GM12878 (cell line): ENCODE results near the gene MCUB. TPM values are rescaled to one million over a fixed set of nuclear protein-coding genes. Genes with fewer than 3 reads are reported as not detected.

ENCODE experiments used
- ATAC-seq: fragments of 200-7000 bp; cut with Tn5 transposase; 3 replicates; pipeline ENCODE4 v1.9.1; 2020; ENCODE audit warnings: mild to moderate bottlenecking, moderate library complexity
- BruUV-seq: library from RNA; stranded (reverse); fragments of 400-500 nt; replicated peaks from 2 replicates; lab custom pipeline; 2021; lab: Mats Ljungman, UMichigan
- CTCF ChIA-PET: fragments of 300-600 bp; sonication (Branson Sonifier 250); formaldehyde crosslinking; extraction: SDS; loops from one replicate; lab custom pipeline; 2021; ENCODE audit warnings: inconsistent platforms; lab: Yijun Ruan, JAX
- POLR2A ChIA-PET: fragments of 350-600 bp; formaldehyde crosslinking; extraction: SDS; loops from one replicate; lab custom pipeline; 2021; ENCODE audit warnings: inconsistent platforms; lab: Charles Lee
- RAD21 ChIA-PET: fragments of 300-600 bp; sonication (Branson Sonifier 250); formaldehyde crosslinking; loops from one replicate; lab custom pipeline; 2023; ENCODE audit warnings: antibody characterized with exemption; ENCODE audit not compliant: unreplicated experiment; lab: Charles Lee
- SMC1A ChIA-PET: fragments of 300-600 bp; sonication (Branson Sonifier 250); formaldehyde crosslinking; loops from one replicate; lab custom pipeline; 2023; ENCODE audit not compliant: unreplicated experiment, uncharacterized antibody; lab: Charles Lee
- DNase-seq: peaks from one replicate; pipeline ENCODE4 v3.0.0-alpha.2; 2011; ENCODE audit warnings: low read depth, low spot score
- FAIRE-seq: peaks from 3 replicates; lab custom pipeline; 2011; peaks lifted over from hg19 to GRCh38; lab: Jason Lieb, UNC
- H2AFZ ChIP-seq: 2 replicates; pipeline ENCODE4 v1.6.0; 2011; ENCODE audit warnings: low read depth, low read length, control low read depth; ENCODE audit not compliant: control insufficient read depth
- H3K27ac ChIP-seq: 2 replicates; pipeline ENCODE4 v1.5.1; 2011; ENCODE audit warnings: control low read depth; ENCODE audit not compliant: control insufficient read depth, insufficient read depth
- H3K27me3 ChIP-seq, 2 experiments: replicated peaks in 1 of 2; 2 replicates each; pipeline versions ENCODE4 v1.6.0 to v1.6.1; 2011; ENCODE audit warnings: low read length in 1 of 2; ENCODE audit not compliant: control insufficient read depth in 2 of 2, insufficient read depth in 2 of 2
- H3K36me3 ChIP-seq, 2 experiments: 2 replicates each; pipeline ENCODE4 v1.5.1; 2011; ENCODE audit warnings: low read length in 1 of 2; ENCODE audit not compliant: control insufficient read depth in 2 of 2, insufficient read depth in 2 of 2
- H3K4me1 ChIP-seq: 2 replicates; pipeline ENCODE4 v1.6.1; 2011; ENCODE audit warnings: mild to moderate bottlenecking, low read length, moderate library complexity, mixed read lengths; ENCODE audit not compliant: control insufficient read depth, insufficient read depth
- H3K4me2 ChIP-seq: 2 replicates; pipeline ENCODE4 v1.6.0; 2011; ENCODE audit warnings: control low read depth; ENCODE audit not compliant: control insufficient read depth, insufficient read depth
- H3K4me3 ChIP-seq: fragments of 200-600 bp; sonication (generic); 2 replicates; pipeline ENCODE4 v1.5.1; 2016
- H3K79me2 ChIP-seq: 2 replicates; pipeline ENCODE4 v1.6.0; 2011; ENCODE audit warnings: low read length; ENCODE audit not compliant: control insufficient read depth, insufficient read depth
- H3K9ac ChIP-seq: 2 replicates; pipeline ENCODE4 v1.8.0; 2011; ENCODE audit warnings: low read length, control low read depth, mixed read lengths; ENCODE audit not compliant: control insufficient read depth, insufficient read depth
- H3K9me3 ChIP-seq: replicated peaks from 3 replicates; pipeline ENCODE4 v1.5.1; 2011; ENCODE audit warnings: mild to moderate bottlenecking, low read length; ENCODE audit not compliant: control insufficient read depth, insufficient read depth
- H4K20me1 ChIP-seq: 2 replicates; pipeline ENCODE4 v1.6.0; 2011; ENCODE audit not compliant: control insufficient read depth, insufficient read depth
- GATAD2B ChIP-seq: fragments of 450-650 bp; conservative IDR thresholded peaks from 2 replicates; pipeline ENCODE4 v1.6.1; 2017; ENCODE audit warnings: low read depth, mild to moderate bottlenecking, moderate library complexity
- MAX ChIP-seq: IDR thresholded peaks from 2 replicates; pipeline ENCODE4 v1.6.1; 2012; ENCODE audit warnings: low read depth, low read length, improper control_type of control experiment
- MXI1 ChIP-seq: fragments of 150-350 bp; IDR thresholded peaks from 2 replicates; pipeline ENCODE4 v1.6.1; 2011; ENCODE audit warnings: low read depth, mild to moderate bottlenecking, inconsistent platforms, low read length, improper control_type of control experiment
- NR2C2 ChIP-seq: IDR thresholded peaks from 2 replicates; pipeline ENCODE4 v1.6.1; 2011; ENCODE audit warnings: borderline replicate concordance, low read depth; ENCODE audit not compliant: control insufficient read depth, insufficient read length
- PRDM15 ChIP-seq: fragments of 450-650 bp; formaldehyde crosslinking; IDR thresholded peaks from 2 replicates; pipeline ENCODE4 v1.4.0; 2020; ENCODE audit warnings: mild to moderate bottlenecking, moderate library complexity
- REST ChIP-seq: IDR thresholded peaks from 2 replicates; pipeline ENCODE4 v1.6.1; 2012; ENCODE audit warnings: mild to moderate bottlenecking, low read depth, low read length
- SPI1 ChIP-seq: IDR thresholded peaks from 2 replicates; pipeline ENCODE4 v1.6.1; 2011; ENCODE audit warnings: low read depth, mild to moderate bottlenecking, low read length, moderate library complexity, borderline replicate concordance; ENCODE audit not compliant: insufficient read depth
- WGBS: methylation state at CpG from one replicate; pipeline ENCODE4 v1.1.6; 2016; ENCODE audit warnings: low lambda C conversion rate; ENCODE audit not compliant: insufficient replicate concordance, insufficient coverage; ENCODE audit errors: missing lambda C conversion rate; 5-methylcytosine and 5-hydroxymethylcytosine counted together
- in situ Hi-C: fragments of 300-500 bp; cut with MboI; formaldehyde crosslinking; loops from 9 replicates; pipeline ENCODE4 v1.14.3; 2018; ENCODE audit warnings: mixed read lengths
- intact Hi-C: fragments of 100-400 bp; cut with micrococcal nuclease; formaldehyde crosslinking; loops from one replicate; pipeline ENCODE4 v1.14.2; 2022; ENCODE audit not compliant: unreplicated experiment
- polyA plus RNA-seq, 11 experiments: library from polyadenylated mRNA; depleted of rRNA in 4 of 11; unstranded in 6 of 11; stranded (reverse) in 5 of 11; fragments of >200 nt; fragmentation: Nextera tagmentation in 4 of 11; fragmentation: Illumina TruSeq in 1 of 11; extraction: Ambion mirVana in 4 of 11; extraction: Trizol in 1 of 11; gene quantifications; 1 replicate in 1 of 11; 2 replicates in 10 of 11; pipeline versions ENCODE4 v1.2.1 to v1.2.3, GENCODE V29; 2011 to 2016; ENCODE audit warnings: inconsistent platforms in 2 of 11, missing spikeins in 2 of 11, low read depth in 1 of 11
- total RNA-seq, 4 experiments: library from RNA; depleted of rRNA in 3 of 4; stranded (reverse); fragments of >200 nt in 3 of 4; fragmentation: Illumina TruSeq in 1 of 4; extraction: Trizol in 1 of 4; gene quantifications; 2 replicates each; pipeline versions ENCODE4 v1.2.1 to v1.2.3, GENCODE V29; 2013 to 2021

Gene MCUB
- total and polyA plus RNA-seq, 10 of the 15 experiments (the other 5 are each of a cell fraction or from before 2014, with no cell fraction given) = 4.7 to 63.7 (median 39.4) TPM

GRCh38 chr4:109589119-109589518 lies 29.1 kb downstream of the MCUB start (continued):
- TF ChIP-seq PRDM15 (CRISPR knock-in tag) = no peak

GRCh38 chr4:109589605-109590004 lies 29.6 kb downstream of the MCUB start:
- Histone ChIP-seq H4K20me1 (peaks cover 3% of the 10 kb centered on the region), H3K4me3 (no peak overlapping the region), H3K4me2 (no peak overlapping the region), H3K79me2 (no peaks in the 10 kb centered on the region), H3K4me1 (peaks cover 9% of the 10 kb centered on the region; the same call in 1 of the 2 replicates), H3K9me3 (no peaks in the 10 kb centered on the region; the same call in 2 of the 3 replicates), H3K9ac (no peak overlapping the region), H3K27ac (no peak overlapping the region), H3K36me3 (no peaks in the 10 kb centered on the region), H3K27me3 (no peaks in the 10 kb centered on the region), H2AFZ (no peak overlapping the region)
- TF ChIP-seq GATAD2B = no peak
- no peak for TF ChIP-seq SPI1
- TF ChIP-seq NR2C2 = no peak
- no peak for TF ChIP-seq MAX
- no peak for TF ChIP-seq MXI1
- TF ChIP-seq REST = no peak
- ChIA-PET RAD21 (no interaction called here), SMC1A (interaction anchor here (1.0 to 2.0 kb wide), 4 partner anchors 9 to 17 kb away, joined by 3 to 5 read pairs (median 4); no protein-coding TSS in a partner anchor), CTCF (interaction anchor here (0.7 kb wide), 1 partner anchor 1001 kb away, joined by 3 read pairs; no protein-coding TSS in a partner anchor), POLR2A (no interaction called here)
- intact Hi-C loops = loop anchor here (2.0 kb wide), 1 partner anchor 29 kb away; the partner anchor contains the start of gene MCUB
- ATAC-seq = no peak
- in situ Hi-C loops = no loop called here
- FAIRE-seq = no peak
- BruUV-seq = no TSS peak
- WGBS = 97% methylated on average over 2 of the region's 2 CpGs
- no peak for DNase-seq
